ENCODE measurements around the gene KIF19. TPM values are rescaled to one million over a fixed set of nuclear protein-coding genes. Genes with fewer than 3 reads are reported as not detected.
A peak's percentile ranks its signal among the peaks of the same experiment; 100 is the strongest.

Gene KIF19
- total RNA-seq, 4 donors from 2014 or later: 0.41 to 1.8 (median 0.62) TPM; not detected in 1

DNA sequence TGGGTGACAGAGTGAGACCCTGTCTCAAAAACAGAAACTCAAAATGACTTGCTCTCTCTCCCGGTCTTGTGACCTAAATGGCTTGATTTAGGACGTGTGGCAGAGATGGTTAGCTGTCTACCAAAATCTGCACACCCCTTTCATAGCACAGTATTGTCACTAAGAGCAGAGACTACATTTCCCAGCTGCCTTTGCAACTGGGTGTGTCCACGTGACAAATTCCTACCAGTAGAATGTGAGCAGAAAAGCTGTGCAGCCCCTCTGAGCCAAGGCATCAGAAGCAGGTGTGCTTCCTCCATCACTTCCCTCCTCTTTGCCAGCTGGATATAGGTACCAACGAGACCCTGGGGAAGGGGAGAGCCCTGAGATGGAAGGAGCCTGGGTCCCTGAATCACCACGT, 66.8 kb downstream of the KIF19 start:
- Histone ChIP-seq H3K36me3 (no peaks in the 10 kb centered on the region), H3K27ac (peak overlapping the region; percentile 88 to 95 (median 95)), H3K27me3 (no peaks in the 10 kb centered on the region), H3K4me3 (no peak overlapping the region), H3K9me3 (no peaks in the 10 kb centered on the region), H3K4me1 (peaks cover 49% of the 10 kb centered on the region in 2 donors)
- TF ChIP-seq, protein P1, sequence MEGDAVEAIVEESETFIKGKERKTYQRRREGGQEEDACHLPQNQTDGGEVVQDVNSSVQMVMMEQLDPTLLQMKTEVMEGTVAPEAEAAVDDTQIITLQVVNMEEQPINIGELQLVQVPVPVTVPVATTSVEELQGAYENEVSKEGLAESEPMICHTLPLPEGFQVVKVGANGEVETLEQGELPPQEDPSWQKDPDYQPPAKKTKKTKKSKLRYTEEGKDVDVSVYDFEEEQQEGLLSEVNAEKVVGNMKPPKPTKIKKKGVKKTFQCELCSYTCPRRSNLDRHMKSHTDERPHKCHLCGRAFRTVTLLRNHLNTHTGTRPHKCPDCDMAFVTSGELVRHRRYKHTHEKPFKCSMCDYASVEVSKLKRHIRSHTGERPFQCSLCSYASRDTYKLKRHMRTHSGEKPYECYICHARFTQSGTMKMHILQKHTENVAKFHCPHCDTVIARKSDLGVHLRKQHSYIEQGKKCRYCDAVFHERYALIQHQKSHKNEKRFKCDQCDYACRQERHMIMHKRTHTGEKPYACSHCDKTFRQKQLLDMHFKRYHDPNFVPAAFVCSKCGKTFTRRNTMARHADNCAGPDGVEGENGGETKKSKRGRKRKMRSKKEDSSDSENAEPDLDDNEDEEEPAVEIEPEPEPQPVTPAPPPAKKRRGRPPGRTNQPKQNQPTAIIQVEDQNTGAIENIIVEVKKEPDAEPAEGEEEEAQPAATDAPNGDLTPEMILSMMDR (IDR thresholded peaks at IDR 0.05 in 4 of 5, conservative IDR thresholded peaks at IDR 0.05 in 1 of 5): no peak
- no peak for TF ChIP-seq POLR2A (IDR thresholded peaks at IDR 0.05)
- intact Hi-C loops (cut with DNase I; ENCODE audit: low total_unique reads) (no loop called here), in situ Hi-C loops (cut with MboI; ENCODE audit: low sequenced_read_pairs in 4 of 4) (loop anchor here in 1 of 4 donors (25.0 kb wide), 1 partner anchor 469 kb away; the partner anchor contains the start of genes FDXR and GRIN2C)
- ATAC-seq (no peak), DNase-seq (no peak)

DNA sequence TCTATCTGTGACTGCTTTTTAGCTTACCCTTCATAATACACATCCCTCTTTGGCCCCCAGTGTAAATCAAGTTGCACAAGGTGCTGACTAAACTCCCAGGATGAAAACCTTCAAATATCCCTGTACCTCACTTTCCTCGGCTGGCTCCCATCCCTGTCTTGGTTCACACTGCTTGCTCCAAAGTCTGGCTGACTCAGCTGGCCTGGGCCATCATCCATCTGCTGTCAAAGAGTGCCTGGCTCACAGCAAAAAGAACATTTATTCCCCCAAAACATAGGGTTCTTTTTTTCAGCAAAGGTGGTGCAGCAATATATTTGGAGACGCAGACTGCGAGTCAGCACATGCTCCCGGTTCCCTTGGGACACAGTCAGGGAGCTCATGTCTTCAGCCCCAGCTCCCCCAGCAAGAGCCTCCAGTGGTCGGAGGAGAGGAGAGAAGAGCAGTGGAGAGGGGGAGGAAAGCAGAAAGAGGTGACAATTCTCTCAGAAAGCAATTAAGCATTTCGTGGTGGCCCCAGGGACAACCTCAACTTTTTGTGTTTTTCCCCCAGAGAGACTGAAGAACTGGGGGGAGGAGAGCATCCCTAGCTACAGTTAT, 67.4 kb downstream of the KIF19 start:
- in situ Hi-C loops (cut with MboI; ENCODE audit: low sequenced_read_pairs in 4 of 4) (loop anchor here in 1 of 4 donors (25.0 kb wide), 1 partner anchor 469 kb away; the partner anchor contains the start of genes FDXR and GRIN2C), intact Hi-C loops (cut with DNase I; ENCODE audit: low total_unique reads) (no loop called here)
- Histone ChIP-seq H3K9me3 (no peaks in the 10 kb centered on the region), H3K27me3 (no peaks in the 10 kb centered on the region), H3K4me1 (peaks cover 45 to 47% of the 10 kb centered on the region in 2 donors), H3K4me3 (no peak overlapping the region), H3K27ac (peak overlapping the region; percentile 88 to 95 (median 95)), H3K36me3 (no peaks in the 10 kb centered on the region)
- ATAC-seq (no peak), DNase-seq (peak in 1 of 2 donors; percentile 51)
- TF ChIP-seq POLR2A (IDR thresholded peaks at IDR 0.05): no peak

DNA sequence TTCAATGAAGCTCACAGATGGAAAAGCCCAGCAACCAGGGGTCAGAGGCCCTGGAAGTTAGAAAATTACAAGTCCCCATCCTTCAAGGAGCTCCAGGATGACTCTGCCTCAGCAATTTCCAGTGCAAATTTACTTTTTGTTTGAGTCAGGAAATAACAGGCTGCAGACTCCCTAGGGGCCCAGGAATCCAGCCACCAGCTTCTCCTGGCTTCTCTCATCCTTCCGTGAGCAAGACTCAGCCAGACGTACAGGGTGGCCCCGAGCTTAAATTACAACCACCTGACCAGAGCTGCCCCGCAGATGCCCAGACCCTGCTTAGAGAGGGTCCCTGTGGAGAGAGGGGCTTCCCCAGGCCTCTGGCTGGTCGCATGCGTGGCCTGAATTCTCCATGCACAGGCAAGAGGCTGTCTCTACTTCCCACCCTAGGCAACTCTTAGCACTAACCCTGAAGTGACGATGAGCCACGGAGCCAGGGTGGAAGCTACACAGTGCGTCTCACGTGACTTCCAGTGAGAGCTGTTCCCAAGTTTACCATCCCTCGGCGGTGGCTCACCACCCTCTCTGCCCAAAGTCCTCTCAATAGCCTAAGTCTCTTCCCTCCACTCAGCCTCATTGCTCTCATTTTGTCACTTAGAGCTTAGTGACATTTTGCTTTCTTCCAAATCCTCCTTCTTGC, 68.4 kb downstream of the KIF19 start:
- Histone ChIP-seq H3K9me3 (no peaks in the 10 kb centered on the region), H3K4me1 (peaks cover 40 to 41% of the 10 kb centered on the region in 2 donors), H3K27me3 (no peaks in the 10 kb centered on the region), H3K27ac (peak overlapping the region; percentile 88 to 95 (median 95)), H3K4me3 (no peak overlapping the region), H3K36me3 (no peaks in the 10 kb centered on the region)
- peak in 1 of 2 donors; percentile 58 for DNase-seq
- intact Hi-C loops (cut with DNase I; ENCODE audit: low total_unique reads) (no loop called here), in situ Hi-C loops (cut with MboI; ENCODE audit: low sequenced_read_pairs in 4 of 4) (loop anchor here in 1 of 4 donors (25.0 kb wide), 1 partner anchor 468 kb away; the partner anchor contains the start of genes FDXR and GRIN2C)
- TF ChIP-seq, protein P1 (IDR thresholded peaks at IDR 0.05 in 4 of 5, conservative IDR thresholded peaks at IDR 0.05 in 1 of 5): no peak
- TF ChIP-seq POLR2A (IDR thresholded peaks at IDR 0.05): no peak
- peak; percentile 54 to 64 for ATAC-seq

DNA sequence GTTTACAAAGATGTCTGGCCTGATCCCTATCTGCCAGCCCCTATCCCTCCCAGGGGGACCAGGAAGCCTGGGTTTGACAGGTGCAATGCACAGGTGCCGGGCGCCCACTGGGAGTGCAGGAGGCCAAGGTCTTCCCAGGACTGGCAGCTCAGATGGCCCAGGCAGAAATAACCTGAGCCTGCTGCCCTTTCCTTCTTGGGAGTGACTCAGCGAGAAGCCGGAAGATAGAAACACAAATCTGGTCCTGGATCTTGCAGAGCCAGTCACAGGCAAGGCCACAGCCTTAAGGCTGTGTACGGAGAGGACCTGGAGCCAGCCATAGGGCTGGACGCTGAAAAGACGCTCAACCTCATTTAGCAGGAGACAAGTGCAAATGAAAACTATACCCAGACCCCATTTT, 69.0 kb downstream of the KIF19 start:
- peak overlapping the region; percentile 88 to 95 (median 95) for H3K27ac ChIP-seq
- H3K9me3 ChIP-seq: no peaks in the 10 kb centered on the region
- ATAC-seq (peak; percentile 93 to 94), DNase-seq (peak; percentile 78 to 92)
- H3K4me3 ChIP-seq: peak overlapping the region in 2 of 4 donors; percentile 9 to 19
- intact Hi-C loops (cut with DNase I; ENCODE audit: low total_unique reads) (loop anchor here (1.0 kb wide), 1 partner anchor 29 kb away; no protein-coding TSS in a partner anchor), in situ Hi-C loops (cut with MboI; ENCODE audit: low sequenced_read_pairs in 4 of 4) (loop anchor here in 1 of 4 donors (25.0 kb wide), 1 partner anchor 467 kb away; the partner anchor contains the start of genes FDXR and GRIN2C)
- peaks cover 40 to 41% of the 10 kb centered on the region in 2 donors for H3K4me1 ChIP-seq
- no peaks in the 10 kb centered on the region for H3K36me3 ChIP-seq
- TF ChIP-seq POLR2A (IDR thresholded peaks at IDR 0.05): peak; percentile 38 to 48
- TF ChIP-seq, protein P1 (IDR thresholded peaks at IDR 0.05 in 4 of 5, conservative IDR thresholded peaks at IDR 0.05 in 1 of 5): peak in 2 of 5 experiments; percentile 7 to 23
- no peaks in the 10 kb centered on the region for H3K27me3 ChIP-seq

DNA sequence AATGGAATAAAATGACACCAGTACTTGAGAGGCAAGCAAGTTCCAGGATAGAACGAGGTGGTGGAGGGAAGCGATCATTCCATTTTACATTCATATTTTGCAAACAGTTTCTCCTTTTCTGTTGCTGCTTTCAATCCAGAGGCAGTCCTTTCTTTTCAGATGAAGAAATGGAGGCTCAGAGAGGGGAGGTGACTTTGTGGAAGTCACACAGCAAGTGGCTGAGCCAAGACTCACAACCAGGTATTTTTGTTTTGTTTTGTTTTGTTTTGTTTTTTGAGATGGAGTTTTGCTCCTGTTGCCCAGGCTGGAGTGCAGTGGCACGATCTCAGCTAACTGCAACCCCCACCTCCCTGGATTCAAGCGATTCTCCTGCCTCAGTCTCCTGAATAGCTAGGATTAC, 70.5 kb downstream of the KIF19 start:
- Histone ChIP-seq H3K36me3 (no peaks in the 10 kb centered on the region), H3K27ac (peak overlapping the region; percentile 88 to 95 (median 95)), H3K9me3 (no peaks in the 10 kb centered on the region), H3K4me1 (peaks cover 35 to 37% of the 10 kb centered on the region in 2 donors), H3K27me3 (no peaks in the 10 kb centered on the region), H3K4me3 (no peak overlapping the region)
- in situ Hi-C loops (cut with MboI; ENCODE audit: low sequenced_read_pairs in 4 of 4): loop anchor here in 1 of 4 donors (25.0 kb wide), 1 partner anchor 466 kb away; the partner anchor contains the start of genes FDXR and GRIN2C
- ATAC-seq: no peak
- DNase-seq: no peak
- intact Hi-C loops (cut with DNase I; ENCODE audit: low total_unique reads): no loop called here
- TF ChIP-seq POLR2A (IDR thresholded peaks at IDR 0.05): no peak
- TF ChIP-seq, protein P1 (IDR thresholded peaks at IDR 0.05 in 4 of 5, conservative IDR thresholded peaks at IDR 0.05 in 1 of 5): no peak
